Measurements from ENCODE around the gene RPP14.
"Not testable (repeated sequence)": the region's sequence is repeated elsewhere in the genome, so short reads cannot be mapped to it uniquely, and the experiment has no call there.

The RPP14 gene

DNA sequence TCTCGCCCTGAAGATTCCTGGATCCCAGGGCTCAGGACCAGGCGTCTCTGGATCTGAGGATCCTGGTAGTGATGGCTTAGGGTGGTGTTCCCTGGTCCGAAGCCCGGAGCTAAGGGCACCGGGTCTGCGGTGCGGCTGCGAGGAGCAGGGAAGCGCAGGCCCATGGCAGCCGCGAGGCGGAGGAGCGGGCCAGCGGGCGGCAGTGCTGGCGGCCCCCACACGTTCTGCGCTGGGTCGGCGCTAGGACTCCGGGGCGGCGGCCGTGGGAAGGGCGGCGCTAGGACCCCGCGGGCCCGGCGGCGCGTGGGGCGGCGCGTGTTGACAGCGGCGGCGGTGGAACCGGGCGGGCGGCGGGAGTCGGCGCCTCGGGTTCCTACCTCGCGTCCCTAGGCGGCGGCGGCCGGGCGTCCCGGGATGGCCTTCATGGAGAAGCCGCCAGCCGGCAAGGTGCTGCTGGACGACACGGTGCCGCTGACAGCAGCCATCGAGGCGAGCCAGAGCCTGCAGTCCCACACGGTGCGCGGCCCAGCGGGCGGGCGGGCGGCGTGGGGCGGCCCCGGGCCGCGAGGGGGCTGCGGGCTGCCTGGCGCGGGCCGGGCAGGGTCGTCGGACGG lies 26.6 kb downstream of the RPP14 start, which contains the start of gene PXK:
PXK (plus strand) TSS at position 318 of the 614 bp plus-strand sequence; CDS start at position 415, 97 bp downstream.
- peak; percentile 84 for DNase-seq

DNA sequence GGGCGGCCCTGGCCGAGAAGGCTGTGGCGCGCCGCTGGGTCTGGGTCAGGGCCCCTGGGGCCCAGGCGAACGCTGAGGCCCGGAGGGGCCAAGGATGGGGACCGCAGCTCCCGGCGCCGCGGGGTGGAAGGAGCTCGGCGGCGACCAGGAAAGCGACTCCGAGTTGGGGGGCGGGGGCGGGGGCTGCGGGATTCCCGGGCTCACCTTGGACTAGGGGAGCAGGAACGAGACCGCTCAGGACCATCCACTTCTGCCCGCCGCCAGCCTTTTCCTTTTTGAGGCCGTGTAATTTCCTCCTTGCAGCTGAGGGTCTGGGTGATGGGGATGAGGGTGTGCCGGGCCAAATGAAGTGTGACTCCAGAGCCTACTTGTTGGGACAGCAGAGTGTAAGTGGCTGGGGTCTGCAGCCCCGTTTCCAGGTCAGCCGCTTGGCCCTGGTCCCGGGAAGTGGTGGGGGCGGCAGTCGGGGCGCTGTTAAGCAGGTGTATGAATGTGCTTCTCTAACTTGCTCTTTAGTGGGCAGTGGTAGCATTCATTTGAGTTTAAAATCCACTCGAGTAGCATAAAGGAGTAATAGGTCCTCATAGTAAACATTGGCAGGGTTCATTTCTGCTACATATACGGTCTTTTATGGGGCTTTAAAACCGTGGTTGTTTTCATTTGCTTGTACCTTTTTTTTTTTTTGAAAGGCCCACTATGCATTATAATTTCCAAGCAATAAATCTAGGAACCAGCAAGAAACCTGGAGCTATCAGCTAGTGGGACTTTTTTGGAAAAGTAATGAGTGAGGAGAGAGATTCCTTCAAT lies 27.4 kb downstream of the RPP14 start:
- peak; percentile 19 for DNase-seq

DNA sequence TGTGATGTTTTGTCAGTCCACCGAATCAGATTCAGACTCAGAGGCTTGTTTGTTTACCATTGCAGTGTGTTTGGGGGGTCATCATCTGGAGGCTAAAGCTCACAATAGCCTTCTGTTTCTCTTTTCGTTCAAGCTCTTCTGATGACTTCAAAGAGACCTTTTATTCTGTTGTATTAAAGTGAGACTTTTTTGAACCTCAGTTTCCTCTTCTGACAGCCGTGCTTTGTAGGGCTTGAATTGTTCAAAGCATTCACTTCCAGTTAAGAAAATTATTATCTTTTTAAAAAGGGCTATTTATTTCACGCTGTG lies 27.9 kb downstream of the RPP14 start:
- no peak for DNase-seq

DNA sequence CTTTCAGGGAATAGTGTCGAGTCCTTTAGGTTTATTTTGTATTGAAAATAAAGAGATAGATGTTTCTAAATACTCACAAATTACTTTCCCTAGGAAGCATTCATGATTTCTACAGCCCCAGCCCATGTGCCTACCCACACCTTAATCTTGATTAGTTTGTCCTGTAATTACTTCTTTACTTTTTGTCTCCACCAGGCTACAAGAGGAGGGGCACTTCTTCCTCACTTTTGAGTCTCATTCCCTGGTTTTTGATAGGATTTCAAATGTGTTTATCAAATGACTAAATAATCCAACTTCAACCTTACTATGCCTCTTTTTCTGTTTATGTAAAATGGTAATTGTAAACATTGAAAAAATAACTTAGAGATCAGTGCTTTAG lies 28.4 kb downstream of the RPP14 start:
- no peak for DNase-seq

DNA sequence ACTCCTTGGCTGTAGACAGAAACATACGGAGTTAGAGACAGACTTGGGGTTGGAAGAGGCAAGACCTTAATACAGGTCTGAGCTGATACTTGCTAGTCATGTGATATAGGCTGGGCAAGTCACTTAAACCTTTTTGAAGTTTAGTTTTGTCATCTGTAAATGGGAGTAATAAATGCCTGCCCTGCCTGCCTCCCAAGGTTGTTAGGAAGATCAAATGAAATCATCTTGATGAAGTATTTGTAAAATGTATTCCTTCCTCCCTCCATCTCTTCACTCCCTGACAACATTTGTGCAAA lies 29.6 kb downstream of the RPP14 start:
- DNase-seq, result no peak

DNA sequence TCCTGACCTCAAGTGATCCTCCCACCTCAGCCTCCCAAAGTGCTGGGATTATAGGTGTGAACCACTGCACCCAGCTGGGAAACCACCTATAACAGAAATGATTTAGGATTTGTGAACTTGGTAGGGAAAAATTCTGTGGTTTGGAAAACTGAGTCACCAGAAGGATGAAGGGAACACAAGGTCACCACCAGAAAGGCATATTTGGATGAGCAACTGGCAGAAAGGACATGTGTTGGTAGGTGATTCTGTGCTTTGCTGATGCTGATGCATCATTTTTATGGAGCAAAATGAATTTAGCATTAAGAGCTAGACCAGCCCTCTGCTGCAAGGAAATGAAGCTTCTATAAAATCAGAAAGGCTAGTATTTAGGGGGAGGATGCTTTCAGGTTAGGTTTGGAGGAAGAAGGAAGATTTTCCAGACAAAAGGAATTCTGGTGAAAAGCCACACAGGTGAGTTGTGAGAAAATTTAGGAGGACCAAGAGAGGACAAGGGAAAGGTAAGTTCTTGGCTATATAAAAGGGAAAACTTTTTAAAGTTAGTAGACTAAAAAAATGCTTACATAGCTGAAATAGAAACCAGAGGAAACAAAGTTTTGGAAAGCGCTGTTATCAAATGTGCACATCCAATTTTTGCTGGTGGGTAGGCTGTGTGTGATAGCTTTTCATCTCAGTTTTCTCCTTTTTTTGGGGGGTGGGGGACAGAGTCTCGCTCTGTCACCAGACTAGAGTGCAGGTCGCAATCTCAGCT lies 30.3 kb downstream of the RPP14 start:
- DNase-seq, result peak; percentile 86

DNA sequence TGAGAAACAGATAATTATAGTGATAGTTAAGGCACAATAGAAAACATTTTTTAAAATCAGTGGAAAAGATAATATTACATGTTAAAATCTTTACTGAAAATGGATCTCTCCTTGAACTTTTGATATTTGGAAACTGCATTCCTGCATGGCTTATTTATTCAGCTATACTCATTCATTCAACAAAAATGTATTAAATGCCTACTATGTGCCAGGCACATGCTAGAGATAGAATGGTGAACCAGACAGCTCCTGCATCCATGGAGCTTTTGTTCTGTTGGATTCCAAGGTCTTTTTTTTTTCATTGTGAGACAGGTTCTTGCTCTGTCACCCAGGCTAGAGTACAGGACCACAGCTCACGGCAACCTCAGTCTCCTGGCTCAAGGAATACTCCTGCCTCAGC lies 31.1 kb downstream of the RPP14 start:
- DNase-seq, result no peak

DNA sequence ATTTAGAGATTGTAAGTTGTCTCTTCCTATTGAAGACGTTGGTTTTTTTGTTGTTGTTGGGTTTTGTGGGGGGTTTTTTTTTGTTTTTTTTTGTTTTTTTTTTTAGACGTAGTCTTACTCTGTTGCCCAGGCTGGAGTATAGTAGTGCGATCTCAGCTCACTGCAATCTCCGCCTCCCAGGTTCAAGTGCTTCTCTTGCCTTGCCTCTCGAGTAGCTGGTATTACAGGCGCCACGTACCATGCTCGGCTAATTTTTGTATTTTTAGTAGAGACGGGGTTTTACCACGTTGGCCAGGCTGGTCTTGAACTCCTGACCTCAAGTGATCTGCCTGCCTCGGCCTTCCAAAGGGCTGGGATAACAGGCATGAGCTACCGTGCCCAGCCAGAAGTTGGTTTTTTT lies 33.1 kb downstream of the RPP14 start:
- not testable (repeated sequence) for DNase-seq

DNA sequence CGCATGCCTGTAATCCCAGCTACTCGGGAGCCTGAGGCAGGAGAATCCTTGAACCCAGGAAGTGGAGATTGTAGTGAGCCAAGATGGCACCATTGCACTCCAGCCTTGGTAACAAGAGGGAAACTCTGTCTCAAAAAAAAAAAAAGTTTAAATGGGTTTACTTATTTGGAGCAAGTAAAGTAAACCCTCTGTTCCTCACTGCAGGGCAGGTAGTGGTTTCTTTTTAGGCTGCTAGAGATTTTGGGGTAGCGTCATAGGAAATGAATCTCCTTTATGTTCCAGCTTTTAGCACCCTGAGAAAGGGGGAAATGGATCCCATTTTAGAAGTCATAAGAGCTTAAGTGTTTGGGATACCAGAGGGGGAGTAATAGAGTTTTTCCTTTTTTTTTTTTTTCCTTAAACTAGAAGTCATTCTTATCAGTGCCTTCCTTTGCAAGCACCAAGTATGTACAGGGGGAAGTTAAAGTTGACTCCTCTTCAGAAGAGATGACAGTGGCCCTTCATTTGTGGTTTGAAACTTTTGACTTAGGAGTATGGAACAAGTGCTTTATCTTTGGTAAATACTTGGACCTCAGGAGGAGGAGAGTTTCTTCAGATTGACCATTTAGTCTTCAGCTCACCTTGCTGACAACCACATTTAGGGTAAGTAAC lies 34.7 kb downstream of the RPP14 start:
- DNase-seq, result no peak

DNA sequence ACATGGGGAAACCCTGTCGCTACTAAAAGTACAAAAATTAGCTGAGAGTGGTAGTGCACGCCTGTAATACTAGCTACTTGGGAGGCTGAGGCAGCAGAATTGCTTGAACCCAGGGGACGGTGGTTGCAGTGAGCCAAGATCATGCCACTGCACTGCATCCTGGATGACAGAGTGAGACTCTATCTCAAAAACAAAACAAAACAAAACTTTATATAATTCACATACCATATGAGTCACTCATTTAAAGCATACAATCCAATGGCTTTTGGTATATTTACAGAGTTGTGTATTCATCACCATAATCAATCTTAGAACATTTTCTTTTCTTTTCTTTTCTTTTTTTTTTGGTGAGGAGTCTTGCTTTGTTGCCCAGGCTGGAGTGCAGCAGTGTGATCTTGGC lies 35.3 kb downstream of the RPP14 start:
- peak; percentile 68 for DNase-seq

DNA sequence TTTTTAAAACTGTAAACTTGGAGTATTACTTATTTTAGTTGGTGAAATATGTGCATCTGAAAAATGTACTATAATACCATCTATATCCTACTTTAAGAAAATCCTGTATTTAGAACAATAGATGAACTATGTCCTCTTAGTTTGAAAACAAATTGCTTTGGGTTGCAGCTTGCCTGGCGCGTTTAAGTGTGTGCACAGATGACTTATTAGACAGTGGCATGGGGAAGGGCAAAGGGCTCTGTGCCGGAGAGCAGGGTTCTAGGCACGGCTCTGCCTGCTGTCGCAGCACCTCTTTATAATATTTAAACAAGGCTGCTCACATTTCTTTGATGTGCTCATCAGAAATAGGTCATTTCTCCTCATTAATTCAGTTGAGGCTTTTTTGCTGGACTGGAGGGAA lies 36.6 kb downstream of the RPP14 start:
- no peak for DNase-seq

DNA sequence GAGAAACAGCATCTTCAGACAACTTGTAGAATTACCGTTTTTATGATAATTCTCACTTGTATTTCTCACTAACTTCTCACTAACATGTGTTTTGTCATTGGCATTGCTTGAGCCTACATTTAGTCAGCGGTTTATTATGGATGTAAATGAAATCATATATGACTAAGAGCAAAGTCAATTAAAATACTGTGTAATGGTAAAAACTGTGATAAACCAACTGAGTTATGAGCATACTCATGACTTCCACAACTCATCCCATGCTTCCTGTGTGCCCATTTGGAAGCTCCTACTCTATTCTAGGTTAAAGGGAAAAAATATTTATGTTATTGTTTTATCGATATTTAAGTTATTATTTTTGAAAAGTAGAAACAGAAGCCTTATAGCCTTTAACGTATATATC lies 39.4 kb downstream of the RPP14 start:
- DNase-seq, result no peak

DNA sequence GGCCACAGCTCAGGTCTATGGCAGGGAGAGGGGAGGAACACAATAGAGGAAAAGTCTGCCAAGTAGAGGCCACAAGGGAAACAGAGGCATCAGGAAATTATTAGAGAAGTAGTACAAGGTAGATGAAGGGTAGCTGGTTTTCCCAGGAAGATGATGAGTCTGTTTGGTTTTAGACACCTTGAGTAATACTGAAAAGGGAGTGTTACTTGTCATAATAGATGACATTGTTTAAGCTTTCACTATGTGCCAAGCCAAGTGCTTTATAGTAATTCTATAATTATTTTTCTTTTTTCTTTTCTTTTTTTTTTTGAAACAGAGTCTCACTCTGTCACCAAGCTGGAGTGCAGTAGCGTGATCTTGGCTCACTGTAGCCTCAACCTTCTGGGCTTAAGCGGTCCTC lies 40.3 kb downstream of the RPP14 start:
- DNase-seq, result no peak

DNA sequence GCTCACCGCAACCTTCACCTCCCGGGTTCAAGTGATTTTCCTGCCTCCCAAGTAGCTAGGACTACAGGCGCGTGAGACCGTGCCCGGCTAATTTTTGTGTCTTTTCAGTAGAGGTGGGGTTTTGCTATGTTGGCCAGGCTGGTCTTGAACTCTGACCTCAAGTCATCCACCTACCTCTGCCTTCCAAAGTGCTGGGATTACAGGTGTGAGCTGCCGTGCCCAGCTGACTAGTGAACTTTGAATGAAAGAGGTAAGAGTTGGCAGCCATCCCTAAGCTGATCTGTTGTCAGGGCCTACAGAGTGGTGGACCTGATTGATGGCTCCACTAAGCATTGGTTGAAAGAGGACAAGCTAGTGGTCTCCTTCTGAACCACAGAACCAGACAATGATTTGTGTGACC lies 41.9 kb downstream of the RPP14 start:
- no peak for DNase-seq

DNA sequence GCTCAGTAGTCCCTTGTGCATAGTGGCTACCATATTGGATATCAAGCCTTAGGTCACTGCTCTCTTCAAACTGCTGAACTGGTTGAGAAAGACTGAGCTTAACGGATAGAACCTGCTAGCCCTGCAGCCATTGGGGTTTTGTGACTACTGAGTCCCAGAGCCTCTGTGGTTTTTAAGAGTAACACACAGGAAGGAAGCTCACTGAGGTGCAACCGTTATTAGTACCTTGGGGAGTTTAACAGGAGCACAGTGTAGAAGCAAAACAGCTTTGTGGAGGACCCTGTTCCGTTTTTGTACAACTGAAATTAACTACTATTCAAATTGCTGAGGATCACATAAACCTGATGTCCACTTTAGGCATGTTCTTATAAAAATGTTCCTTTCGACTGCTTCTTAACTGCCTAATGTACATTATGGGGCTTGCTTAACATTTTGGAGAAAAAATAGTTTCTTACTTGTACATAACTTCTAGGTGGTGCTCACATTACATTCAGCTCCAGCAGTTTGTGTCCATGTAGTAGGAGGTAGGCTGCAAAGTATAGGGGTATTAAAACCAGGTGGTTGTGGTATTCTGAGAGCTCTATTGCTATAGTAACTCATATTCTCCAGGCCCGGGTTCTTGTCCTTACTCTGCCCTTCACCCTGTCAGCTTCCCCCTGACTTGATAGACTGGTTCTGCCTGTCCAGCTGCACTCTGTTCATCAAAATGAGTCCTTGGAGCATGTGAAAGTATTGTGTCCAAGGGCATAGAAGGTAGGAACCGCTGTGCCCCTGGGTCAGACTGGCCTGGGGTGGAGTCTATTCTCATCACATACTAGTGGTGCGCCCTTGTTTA lies 44.0 kb downstream of the RPP14 start:
- DNase-seq, result no peak

DNA sequence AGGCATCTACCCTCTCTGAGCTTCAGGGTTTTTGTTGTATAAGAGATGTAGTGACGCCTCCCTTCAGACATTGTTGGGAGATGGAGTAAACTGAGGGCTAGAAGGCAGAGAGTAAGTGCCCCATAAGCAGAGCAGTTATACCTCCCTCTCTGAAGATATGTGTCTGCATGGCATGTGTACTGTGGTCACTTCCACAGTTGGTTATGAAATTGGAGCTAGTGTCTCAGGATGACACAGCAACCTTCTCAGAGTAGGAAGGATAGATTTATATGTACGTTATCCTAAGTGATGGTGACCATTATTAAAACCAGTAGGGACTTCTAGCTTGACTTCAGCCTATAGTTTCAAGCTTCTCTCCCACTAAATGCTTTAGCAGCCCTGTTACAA lies 44.6 kb downstream of the RPP14 start:
- peak; percentile 53 for DNase-seq

DNA sequence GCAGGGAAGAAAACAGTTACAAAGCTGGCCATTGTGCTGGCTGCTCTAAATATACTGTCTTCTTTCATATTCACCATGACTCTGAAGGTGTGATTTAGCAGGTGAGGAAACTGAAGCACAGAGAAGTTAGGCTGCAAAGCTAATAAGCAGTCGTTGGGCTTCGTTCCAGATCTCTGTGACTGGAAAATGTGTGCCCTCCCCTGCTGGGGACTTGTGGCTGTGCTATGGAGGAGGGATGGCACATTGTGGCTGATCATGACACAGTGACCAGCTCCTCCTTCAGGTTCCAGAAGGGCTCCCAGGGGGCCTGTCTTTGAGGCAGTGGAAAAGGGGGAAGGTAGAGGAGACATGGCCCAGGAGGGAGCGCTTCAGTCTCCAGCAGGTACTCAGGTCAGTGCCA lies 45.9 kb downstream of the RPP14 start:
- no peak for DNase-seq

DNA sequence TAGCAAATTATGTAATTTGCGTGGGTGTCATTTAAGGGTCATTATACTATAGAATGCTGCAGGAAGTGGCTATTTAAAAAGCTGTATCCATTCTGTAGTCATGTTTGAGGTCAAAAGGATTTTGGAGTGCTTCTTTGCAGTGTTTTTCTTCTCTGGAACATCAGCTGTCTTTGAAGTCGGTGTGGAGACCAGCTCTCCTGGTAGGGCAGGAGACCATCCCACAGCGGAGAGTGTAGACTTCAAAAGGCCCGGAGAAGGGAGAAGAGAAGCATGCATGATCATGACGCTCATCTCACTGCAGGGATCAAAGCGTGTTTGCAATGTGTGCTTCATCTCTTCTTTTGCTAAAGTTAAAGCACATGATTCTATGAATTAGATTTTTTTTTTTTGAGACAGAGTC lies 46.6 kb downstream of the RPP14 start:
- DNase-seq, result no peak

DNA sequence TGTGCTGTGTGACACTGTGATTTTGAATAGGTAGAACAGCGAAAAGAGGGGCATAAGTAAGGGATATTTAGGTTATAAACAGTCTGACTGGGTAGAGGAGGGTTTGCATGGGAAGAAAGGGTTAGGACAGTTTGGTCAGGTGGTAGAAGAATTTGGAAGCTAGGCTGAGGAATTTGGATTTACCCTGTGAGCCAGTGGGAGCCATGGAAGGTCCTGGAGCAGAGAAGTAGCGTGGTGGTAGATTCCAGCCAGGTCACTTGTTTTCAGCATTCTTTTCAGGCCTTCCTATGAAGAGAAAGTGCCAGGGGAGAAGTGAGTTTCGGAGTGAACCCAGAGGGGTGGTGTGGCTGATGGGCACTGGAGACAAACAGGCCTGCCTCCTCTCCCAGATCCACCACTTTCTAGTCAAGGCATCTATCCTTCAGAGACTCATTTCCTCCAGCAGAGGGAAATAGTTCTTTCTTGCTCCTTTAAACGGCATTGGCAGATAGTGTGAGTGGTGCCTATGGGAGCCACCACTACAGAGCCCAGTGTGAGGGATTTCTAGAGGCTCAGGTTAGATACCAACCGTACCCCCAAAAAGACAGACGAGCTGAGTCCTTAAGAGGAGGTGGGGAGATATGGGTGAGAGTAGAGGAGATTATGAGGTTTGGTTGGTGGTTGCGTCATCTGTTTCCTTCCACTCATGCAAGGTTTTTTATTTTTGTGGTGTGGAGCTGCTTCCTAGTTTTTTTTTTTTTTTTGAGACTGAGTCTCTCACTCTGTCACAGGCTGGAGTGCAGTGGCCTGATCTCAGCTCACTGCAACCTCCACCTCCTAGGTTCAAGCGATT lies 47.9 kb downstream of the RPP14 start:
- DNase-seq, result no peak

DNA sequence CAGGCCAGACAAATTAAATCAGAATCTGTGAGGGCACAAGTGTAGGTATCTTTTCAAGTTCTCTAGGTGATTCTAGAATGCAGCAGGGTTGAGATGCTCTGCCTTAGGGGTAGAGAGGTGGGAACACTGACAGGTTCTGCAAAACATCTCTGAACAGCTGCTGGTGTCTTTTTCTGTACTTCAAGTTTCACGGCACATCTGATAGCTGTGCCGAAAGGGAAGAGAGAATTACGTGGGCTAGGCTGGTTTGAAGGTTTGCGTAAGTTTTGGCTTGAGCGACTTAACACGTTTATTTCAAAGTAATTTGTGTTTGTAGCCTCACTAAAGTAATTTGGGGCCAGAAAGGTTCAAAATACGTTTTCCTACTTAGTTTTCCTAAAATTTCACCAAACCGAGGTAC lies 49.1 kb downstream of the RPP14 start:
- no peak for DNase-seq

DNA sequence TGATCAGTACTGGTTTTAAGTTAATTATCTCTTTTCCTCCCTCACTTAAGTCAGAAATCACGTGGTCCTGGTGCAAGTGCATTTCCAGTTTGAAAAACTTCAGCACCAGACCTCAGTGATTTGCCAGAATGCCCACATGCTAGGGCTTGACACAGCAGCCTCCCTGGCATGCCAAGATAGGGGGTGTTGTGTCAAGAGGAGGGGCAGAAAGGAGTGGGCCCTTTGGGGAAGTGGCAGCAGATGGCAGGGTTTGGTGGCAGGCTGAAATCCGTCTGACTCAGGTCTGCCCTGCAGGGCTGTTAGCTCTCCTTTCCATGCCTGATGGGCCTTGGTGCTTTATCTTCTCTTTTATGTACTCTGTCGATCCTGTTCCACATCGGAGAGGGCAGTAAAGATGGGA lies 50.0 kb downstream of the RPP14 start:
- DNase-seq, result no peak

DNA sequence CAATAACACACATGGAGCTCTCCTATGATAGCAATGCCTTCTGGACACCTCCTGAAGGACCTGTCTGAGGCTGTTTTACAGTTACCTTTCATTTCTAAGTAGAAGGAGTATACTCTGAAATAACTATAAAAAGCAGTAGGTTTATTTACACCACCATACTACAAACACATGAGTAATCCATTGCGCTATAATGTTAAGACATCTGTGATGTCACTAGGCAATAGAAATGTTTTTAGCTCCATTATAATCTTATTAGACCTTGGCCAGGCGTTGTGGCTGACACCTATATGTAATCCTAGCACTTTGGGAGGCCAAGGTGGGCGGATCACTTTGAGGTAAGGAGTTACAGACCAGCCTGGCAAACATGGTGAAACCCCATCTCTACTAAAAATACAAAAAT lies 51.4 kb downstream of the RPP14 start:
- no peak for DNase-seq

Data from fibroblast of skin of back (primary cell).